HS-27A (cell line): Measurements from ENCODE around the gene MYO1G.
"Not testable (repeated sequence)": the region's sequence is repeated elsewhere in the genome, so short reads cannot be mapped to it uniquely, and the experiment has no call there.

Experiments
- DNase-seq: peaks from one replicate; pipeline ENCODE4 v3.0.0-alpha.2; 2012; ENCODE audit warnings: low read depth, missing footprints

Gene MYO1G

DNA sequence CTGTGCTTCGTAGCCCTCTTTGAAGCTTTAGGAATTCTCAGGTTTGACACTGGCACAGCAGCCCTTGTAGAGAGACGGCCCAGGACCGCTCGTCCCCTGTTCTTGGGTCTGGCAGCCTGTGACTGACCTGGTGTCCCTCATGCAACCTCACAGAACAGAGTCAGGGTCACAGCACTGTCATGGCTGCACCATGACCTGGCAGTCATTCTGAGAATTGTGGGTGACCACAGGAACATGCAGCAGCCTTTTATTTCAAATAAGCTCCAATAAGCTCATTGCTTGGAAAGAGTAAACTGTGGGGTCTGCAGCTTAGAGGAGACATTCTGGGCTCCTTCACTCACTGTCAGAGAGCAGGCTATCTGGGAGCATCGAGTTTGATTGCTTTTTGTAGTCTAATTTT lies 42.5 kb downstream of the MYO1G start:
- DNase-seq, result no peak

DNA sequence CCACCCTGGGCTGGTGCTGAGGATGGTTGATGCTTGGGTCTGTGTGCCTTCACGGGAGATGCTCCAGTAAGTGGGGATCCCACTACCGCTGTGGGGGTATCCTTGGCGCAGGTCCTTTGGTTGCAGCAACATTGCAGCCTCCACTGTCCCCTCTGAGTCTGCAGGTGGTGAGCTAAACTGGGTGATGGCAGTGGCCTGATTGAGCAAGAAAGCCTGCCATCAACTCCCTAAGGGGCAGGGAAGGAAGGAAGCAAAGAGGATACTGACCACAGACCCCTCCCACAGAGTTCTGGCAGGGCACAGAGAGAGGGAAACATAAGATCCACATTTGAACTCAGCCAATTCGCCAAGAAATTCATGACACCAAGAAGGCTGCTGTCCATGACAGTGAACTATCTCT lies 43.2 kb downstream of the MYO1G start:
- DNase-seq, result no peak

DNA sequence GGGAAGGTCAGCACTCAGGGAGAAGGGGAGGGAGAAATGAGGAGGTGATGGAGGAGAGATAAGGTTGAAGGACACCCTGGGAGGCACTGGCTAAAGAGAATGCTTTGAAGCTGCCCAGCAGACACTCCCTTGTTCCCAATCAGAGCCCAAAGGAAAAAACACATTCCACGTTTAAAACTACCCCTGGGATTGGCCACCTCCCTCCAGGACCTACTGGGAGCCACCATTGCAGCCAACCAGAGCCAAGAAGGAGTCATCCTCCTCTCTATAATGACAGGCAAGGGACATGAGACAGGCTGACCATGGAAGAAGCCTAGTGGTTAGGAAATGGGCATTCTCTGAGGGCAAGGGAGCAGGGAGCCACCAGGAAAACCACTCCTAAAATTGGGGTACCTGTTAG lies 43.8 kb downstream of the MYO1G start:
- no peak for DNase-seq

DNA sequence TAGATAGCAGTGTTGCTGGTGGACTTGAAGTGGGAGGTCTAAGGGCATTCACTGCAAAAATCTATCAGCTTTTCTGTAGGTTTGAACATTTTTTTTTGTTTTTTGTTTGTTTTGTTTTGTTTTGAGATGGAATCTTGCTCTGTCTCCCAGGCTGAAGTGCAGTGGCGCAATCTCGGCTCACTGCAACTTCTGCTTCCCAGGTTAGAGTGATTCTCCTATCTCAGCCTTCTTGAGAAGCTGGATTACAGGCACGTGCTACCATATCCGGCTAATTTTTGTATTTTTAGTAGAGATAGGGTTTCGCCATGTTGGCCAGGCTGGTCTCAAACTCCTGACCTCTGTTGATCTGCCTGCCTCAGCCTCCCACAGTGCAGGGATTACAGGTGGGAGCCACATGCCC lies 44.3 kb downstream of the MYO1G start:
- not testable (repeated sequence) for DNase-seq

DNA sequence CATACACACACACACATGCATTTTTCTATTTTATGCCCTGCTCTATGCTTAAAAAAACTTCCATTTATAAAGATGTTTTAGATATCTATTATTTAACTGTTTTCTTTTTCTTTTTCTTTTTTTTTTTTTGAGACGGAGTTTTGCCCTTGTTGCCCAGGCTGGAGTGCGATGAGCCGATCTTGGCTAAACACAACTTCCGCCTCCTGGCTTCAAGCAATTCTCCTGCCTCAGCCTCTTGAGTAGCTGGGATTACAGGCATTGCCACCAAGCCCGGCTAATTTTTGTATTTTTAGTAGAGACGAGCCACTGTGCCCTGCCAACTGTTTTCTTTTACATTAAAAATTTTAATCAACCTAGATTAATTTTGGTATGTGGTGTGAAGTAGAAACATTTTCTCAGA lies 47.9 kb downstream of the MYO1G start:
- DNase-seq, result no peak

DNA sequence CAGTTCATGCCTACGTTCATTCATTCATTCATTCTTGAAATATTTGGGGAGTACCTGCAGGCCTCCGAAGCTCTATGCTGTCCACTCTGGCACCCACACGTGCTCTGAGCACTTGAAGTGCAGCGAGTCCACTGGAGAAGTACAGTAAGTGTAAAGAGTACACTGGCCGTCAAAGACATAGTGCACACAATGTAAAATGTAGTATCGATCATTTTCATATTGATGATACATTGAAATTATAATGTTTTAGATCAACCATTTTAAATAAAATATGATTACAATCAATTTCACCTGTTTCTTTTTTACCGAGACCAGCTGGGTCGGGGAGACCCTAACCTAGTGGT lies 56.5 kb downstream of the MYO1G start:
- DNase-seq, result no peak

DNA sequence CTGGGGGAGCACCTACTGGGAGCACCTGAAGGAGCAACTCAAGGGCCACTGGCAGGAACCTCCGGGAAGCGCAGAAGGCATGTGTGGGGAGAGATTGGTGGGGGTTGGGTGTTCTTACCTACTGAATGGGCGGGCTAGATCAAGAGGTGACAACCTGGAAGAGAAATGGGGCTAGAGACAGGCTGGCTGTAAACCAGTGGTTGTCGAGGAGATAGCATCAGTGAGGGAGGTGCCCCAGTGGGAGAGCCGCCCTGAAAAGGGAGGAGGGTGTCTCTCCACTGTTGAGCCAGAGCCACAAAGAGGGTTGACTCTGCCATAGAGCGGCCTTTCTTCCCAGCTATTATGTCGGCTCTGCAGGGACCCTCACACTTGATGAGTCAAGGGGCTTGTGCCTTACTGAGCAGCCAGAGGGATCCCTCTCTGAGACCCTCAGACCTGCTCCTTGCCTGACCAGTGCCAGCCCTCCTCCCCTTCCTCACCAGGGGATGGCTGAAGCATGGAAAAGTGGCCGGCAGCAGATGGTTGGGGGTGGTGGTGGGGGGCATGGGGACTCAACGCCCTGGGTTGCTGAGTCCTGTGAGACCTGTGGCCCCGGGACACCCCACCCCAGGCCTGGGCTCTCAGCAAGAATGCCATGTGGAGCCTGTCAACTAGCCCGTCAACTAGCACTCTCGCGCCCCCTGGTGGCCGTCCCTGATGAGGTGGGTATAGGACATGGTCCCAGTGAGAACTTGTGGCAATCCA lies 57.0 kb downstream of the MYO1G start:
- peak; percentile 23 for DNase-seq

DNA sequence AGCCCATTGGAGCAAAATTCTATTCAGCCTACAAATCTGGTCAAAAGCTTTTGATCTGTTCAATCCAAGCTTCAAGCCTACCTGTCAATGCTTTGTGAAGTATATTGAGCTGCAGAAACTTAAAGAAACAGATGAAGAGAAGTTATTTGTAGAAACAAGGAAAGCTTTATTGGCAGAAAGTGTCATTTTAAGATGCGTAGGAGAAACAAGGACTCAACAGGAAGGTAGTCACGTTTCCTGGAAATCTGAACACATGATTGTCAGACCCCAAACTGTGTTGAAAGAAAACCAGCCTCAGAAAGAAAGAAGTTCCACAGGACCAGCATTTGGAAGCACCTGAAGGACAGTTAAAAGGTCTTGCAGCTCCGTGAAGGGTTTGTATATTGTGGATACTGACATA lies 58.7 kb downstream of the MYO1G start:
- DNase-seq, result no peak

DNA sequence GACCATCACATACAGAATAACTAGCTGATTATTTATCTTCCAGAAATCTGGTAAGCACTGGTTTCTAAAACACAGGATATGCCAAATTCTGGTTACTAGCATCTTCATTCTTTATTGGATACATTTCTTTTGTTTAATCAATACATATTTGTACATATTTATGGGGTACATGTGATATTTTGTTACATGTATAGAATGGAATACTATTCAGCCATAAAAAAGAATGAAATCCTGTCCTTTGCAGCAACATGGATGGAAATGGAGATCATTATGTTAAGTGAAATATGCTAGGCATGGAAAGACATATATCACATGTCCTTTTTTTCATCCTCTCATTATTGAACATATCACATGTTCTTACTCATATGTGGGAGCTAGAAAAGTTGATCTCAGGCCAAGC lies 60.8 kb downstream of the MYO1G start:
- DNase-seq, result no peak

DNA sequence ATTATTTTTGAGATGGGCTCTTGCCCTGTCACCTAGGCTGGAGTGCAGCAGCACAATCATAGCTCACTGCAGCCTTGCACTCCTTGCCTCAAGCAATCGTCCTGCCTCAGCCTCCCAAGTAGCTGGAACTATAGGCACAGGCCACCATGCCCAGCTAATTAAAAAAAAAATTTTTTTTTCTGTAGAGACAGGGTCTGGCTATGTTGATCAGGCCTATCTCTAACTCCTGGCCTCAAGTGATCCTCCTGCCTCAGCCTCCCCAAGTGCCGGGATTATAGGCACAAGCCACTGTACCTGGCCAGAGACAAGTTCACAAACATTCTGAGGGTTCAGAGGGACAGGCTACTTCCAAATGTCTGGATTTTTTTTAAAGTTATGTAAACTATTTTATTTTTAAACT lies 61.4 kb downstream of the MYO1G start:
- no peak for DNase-seq

DNA sequence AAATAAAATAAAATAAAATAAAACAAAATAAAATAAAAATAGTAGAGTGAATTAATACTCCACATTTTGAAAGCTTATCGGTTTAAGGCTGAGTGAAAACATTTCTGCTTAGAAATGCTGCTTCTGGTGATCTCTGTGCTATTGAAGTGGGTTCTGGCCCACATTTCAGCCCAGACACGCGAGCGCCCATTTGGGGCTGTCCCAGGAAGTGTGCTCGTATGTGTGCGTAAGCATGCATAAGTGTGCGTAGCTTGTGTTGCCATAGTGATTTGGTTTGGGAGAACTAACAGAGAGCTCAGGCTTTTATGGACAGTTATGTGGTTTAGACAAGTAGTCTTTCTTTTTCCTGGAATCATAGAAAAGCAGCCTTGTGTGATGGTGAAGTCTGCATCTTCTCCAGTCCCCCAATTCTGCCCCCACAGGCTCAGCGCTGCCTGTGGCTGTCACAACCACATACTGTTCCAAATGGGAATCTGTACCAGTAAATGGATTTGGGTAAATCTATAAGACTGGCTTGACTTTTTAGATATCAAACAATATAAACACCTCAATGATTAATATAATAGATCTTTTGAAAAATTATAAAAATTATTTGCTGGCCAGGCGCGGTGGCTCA lies 63.7 kb downstream of the MYO1G start:
- no peak for DNase-seq

DNA sequence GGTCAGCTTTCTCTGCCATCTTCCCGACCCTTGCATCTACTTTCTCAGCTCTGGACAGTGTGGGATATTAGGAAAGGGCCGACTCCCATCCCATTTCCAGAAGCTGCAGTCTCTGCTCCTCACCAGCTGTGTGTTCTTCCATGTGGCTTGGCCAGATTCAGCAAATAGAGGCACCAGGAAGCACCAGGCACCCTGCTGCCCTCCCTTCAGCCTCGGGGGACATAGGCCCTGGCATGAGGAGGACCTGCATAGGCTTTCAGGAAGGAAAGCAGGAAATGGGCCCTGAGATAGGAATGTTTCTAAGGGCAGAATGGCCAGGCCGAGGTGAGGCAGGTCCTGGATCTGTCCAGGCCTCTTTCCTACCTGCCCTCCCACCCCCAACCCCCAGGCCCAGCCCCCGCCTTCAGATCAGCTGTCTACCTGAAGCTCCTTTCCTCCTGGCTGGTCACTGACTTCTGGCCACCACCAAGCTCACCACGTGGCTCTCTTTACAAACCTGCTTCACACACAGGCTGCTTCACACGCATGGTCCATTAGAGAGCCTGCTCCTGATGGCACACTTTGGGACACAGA lies 66.0 kb downstream of the MYO1G start:
- DNase-seq, result no peak
